Esophagus muscularis mucosa (tissue), 3 donors: ENCODE measurements around the gene CUX1.

Experiments
- CTCF ChIP-seq, 3 experiments: fragments of 200-600 bp in 2 of 3; fragments of 450-650 bp in 1 of 3; sonication (generic) in 2 of 3; IDR thresholded peaks; one replicate each; pipeline ENCODE4 v1.5.1; 2017 to 2019; ENCODE audit warnings: antibody characterized with exemption in 3 of 3, mild to moderate bottlenecking in 2 of 3, moderate library complexity in 1 of 3
- POLR2A ChIP-seq: fragments of 450-650 bp; IDR thresholded peaks from one replicate; pipeline ENCODE4 v1.6.1; 2017; ENCODE audit warnings: antibody characterized with exemption, moderate library complexity, mild to moderate bottlenecking, low read depth
- POLR2AphosphoS5 ChIP-seq, 2 donors: sonication (generic); formaldehyde crosslinking; IDR thresholded peaks; one replicate each; pipeline ENCODE4 v1.6.1; 2017; ENCODE audit warnings: antibody characterized with exemption in 2 of 2

DNA sequence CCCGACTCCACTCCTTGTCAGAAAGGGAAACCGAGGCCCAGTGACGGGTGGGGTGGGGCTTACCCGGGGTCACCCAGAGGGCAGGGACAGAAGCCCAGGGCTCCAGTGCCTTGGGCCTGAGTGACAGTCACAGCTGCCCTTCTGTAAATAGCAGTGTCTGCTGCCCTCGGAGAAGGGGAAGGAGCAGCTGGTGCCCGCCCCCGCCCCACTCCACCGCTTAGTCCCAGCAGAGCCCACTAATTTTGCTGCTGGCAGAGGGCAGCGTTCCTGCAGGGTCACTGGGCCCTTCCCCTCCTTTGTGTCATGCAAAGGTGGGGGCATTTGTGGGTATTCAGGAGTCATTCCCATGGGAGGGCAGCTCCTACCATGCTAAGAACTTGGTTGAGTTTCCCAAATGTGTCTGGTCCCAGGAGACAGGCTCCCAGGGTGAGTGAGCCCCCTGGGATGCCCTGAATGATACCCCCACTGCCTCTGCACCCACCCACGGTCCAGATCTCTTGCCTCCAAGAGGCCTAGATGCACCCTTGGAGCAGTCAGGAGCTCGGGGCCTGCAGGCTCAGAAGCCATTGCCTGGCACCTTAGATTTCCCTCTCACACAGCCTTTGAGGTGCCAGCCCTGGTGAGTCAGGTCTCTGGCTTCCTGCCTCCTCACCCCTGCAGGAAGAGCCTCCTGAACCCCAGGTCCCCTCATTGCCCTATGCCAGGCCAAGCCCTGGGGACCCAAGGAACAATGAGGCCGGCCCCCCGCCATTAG is 486.4 kb downstream of the CUX1 start:
- TF ChIP-seq POLR2A (no peak), CTCF (IDR thresholded peaks at IDR 0.05) (no peak), POLR2AphosphoS5 (IDR thresholded peaks at IDR 0.05) (no peak)
